ENCODE data around the gene JPH4. TPM values are rescaled to one million over a fixed set of nuclear protein-coding genes. Genes with fewer than 3 reads are reported as not detected.
A peak's percentile ranks its signal among the peaks of the same experiment; 100 is the strongest.

Gene JPH4
- total and polyA plus RNA-seq, 2 of the 8 experiments (the other 6 are each of a cell fraction or from before 2014, with no cell fraction given): 23.9 to 46.7 TPM

- ChIA-PET CTCF (ENCODE audit: partially characterized antibody) (interaction anchor here (0.9 to 2.0 kb wide), 6 partner anchors 12 to 328 kb away, joined by 4 to 13 read pairs (median 4); no protein-coding TSS in a partner anchor), POLR2A (ENCODE audit: partially characterized antibody) (interaction anchor here (0.6 kb wide), 1 partner anchor 17 kb away, joined by 3 read pairs; no protein-coding TSS in a partner anchor)
- H3K36me3 ChIP-seq (ENCODE audit: control insufficient read depth in 2 of 4, insufficient read depth in 4 of 4, low read length in 3 of 4): no peaks in the 10 kb centered on the region
Measured at GRCh38 chr14:23601845-23602180, 23.2 kb upstream of the JPH4 start.

More at GRCh38 chr14:23601845-23602180, 23.2 kb upstream of the JPH4 start:
- no peak overlapping the region for H2BK120ac ChIP-seq (replicated peaks; ENCODE audit: low read depth, low read length)
- no peak for TF ChIP-seq SP1 (IDR thresholded peaks at IDR 0.05; ENCODE audit: low read depth, low read length)
- no peak overlapping the region for H3K9ac ChIP-seq (replicated peaks in 1 of 4; ENCODE audit: extremely low read depth in 1 of 4, low read depth in 3 of 4, low read length in 3 of 4)
- H3K23me2 ChIP-seq (ENCODE audit: low read depth, low read length): no peaks in the 10 kb centered on the region; the same call in 1 of the 2 replicates
- no peak overlapping the region for H2BK20ac ChIP-seq (ENCODE audit: low read length)
- H2AK5ac ChIP-seq (ENCODE audit: low read depth, low read length): no peak overlapping the region
- no peak overlapping the region for H3K4me2 ChIP-seq (ENCODE audit: insufficient read depth in 1 of 2, low read depth in 2 of 2, low read length in 2 of 2)
- H2BK12ac ChIP-seq (ENCODE audit: low read depth, low read length): no peak overlapping the region
- no peak overlapping the region for H3K18ac ChIP-seq (ENCODE audit: extremely low read depth, low read length)
- WGBS, 2 experiments (ENCODE audit: extremely low coverage in 1 of 2, insufficient coverage in 1 of 2, insufficient read length in 1 of 2, insufficient replicate concordance in 2 of 2, low coverage in 1 of 2, low lambda C conversion rate in 2 of 2, missing lambda C conversion rate in 1 of 2): 80% methylated on average over 1 of the region's 1 CpG; no CpG with 5 or more reads in 1 of the 2 experiments
- no peak overlapping the region for H2BK5ac ChIP-seq (ENCODE audit: low read depth, low read length)
- H2BK15ac ChIP-seq (ENCODE audit: low read length): no peak overlapping the region
- H3K9me3 ChIP-seq (ENCODE audit: insufficient read depth in 2 of 2, low read depth in 1 of 2, low read length in 1 of 2): no peaks in the 10 kb centered on the region; a peak in 1 of 4 replicates
- H3K56ac ChIP-seq (replicated peaks; ENCODE audit: insufficient read length, low read depth, low read length): no peak overlapping the region
- H3K4me3 ChIP-seq (ENCODE audit: extremely low read depth in 1 of 4, insufficient read depth in 2 of 4, low read depth in 3 of 4, low read length in 4 of 4): no peak overlapping the region
- FAIRE-seq: no peak
- no peak overlapping the region for H4K8ac ChIP-seq (ENCODE audit: extremely low read depth, insufficient read depth, low read length)
- H4K20me1 ChIP-seq (replicated peaks in 1 of 2; ENCODE audit: control insufficient read depth in 1 of 2, insufficient read depth in 2 of 2, low read length in 2 of 2): no peaks in the 10 kb centered on the region
- no peaks in the 10 kb centered on the region for H3K79me1 ChIP-seq (ENCODE audit: low read depth, low read length)
- peak overlapping the region; percentile 56 for H4K91ac ChIP-seq (replicated peaks; ENCODE audit: insufficient read length, low read length)
- H3K14ac ChIP-seq (ENCODE audit: insufficient read length): no peak overlapping the region
- H3K23ac ChIP-seq (ENCODE audit: insufficient read length): no peak overlapping the region
- no peaks in the 10 kb centered on the region for H3K27me3 ChIP-seq (replicated peaks in 1 of 4; ENCODE audit: control insufficient read depth in 3 of 4, extremely low read depth in 1 of 4, insufficient read depth in 3 of 4, low read length in 3 of 4)
- no peak overlapping the region for H2AFZ ChIP-seq (ENCODE audit: low read length)
- H3K79me2 ChIP-seq (ENCODE audit: control insufficient read depth in 1 of 2, insufficient read depth in 2 of 2, low read length in 2 of 2): no peaks in the 10 kb centered on the region
- no peak overlapping the region for H4K5ac ChIP-seq (ENCODE audit: insufficient read length, low read depth, low read length)
- no peak overlapping the region for H3K4ac ChIP-seq (replicated peaks; ENCODE audit: insufficient read length, low read depth, low read length)
- H3K27ac ChIP-seq (ENCODE audit: low read depth, low read length): no peak overlapping the region
- H3K4me1 ChIP-seq (replicated peaks in 1 of 4; ENCODE audit: control insufficient read depth in 3 of 4, insufficient read depth in 4 of 4, low read length in 3 of 4): no peaks in the 10 kb centered on the region
- no peak for DNase-seq (ENCODE audit: low read depth in 1 of 2, low spot score in 2 of 2)

Measured in H1 (cell line).